Suprapubic skin (tissue), 4 donors: Measurements from ENCODE around the gene MAP4. TPM values are rescaled to one million over a fixed set of nuclear protein-coding genes. Genes with fewer than 3 reads are reported as not detected.

Experiments used
- DNase-seq, 2 donors: peaks; one replicate each; pipeline ENCODE4 v3.0.0-alpha.2; 2019; ENCODE audit warnings: low spot score in 2 of 2
- H3K27ac ChIP-seq: fragments of 200-600 bp; sonication (generic); one replicate; pipeline ENCODE4 v1.5.1; 2019
- H3K27me3 ChIP-seq: fragments of 200-600 bp; sonication (generic); one replicate; pipeline ENCODE4 v1.5.1; 2019
- H3K36me3 ChIP-seq: fragments of 200-600 bp; sonication (generic); one replicate; pipeline ENCODE4 v1.5.1; 2019
- H3K4me1 ChIP-seq: fragments of 200-600 bp; sonication (generic); one replicate; pipeline ENCODE4 v1.5.1; 2019
- H3K4me3 ChIP-seq: fragments of 200-600 bp; sonication (generic); one replicate; pipeline ENCODE4 v1.5.1; 2019; ENCODE audit warnings: mild to moderate bottlenecking
- H3K9me3 ChIP-seq: fragments of 200-600 bp; sonication (generic); one replicate; pipeline ENCODE4 v1.5.1; 2019
- EP300 ChIP-seq: sonication (generic); formaldehyde crosslinking; IDR thresholded peaks from one replicate; pipeline ENCODE4 v1.6.1; 2017; ENCODE audit warnings: antibody characterized with exemption
- POLR2A ChIP-seq, 2 donors: fragments of 450-650 bp; IDR thresholded peaks; one replicate each; pipeline ENCODE4 v1.6.1; 2017; ENCODE audit warnings: antibody characterized with exemption in 2 of 2, mild to moderate bottlenecking in 2 of 2, moderate library complexity in 2 of 2
- POLR2AphosphoS5 ChIP-seq, 3 donors: sonication (generic); formaldehyde crosslinking; IDR thresholded peaks; one replicate each; pipeline ENCODE4 v1.6.1; 2017; ENCODE audit warnings: antibody characterized with exemption in 3 of 3
- WGBS: methylation state at CpG from one replicate; pipeline ENCODE4 v1.1.5; 2018; 5-methylcytosine and 5-hydroxymethylcytosine counted together
- total RNA-seq, 4 donors: library from RNA; depleted of rRNA; stranded (reverse); fragments of >200 nt; gene quantifications; one replicate each; pipeline ENCODE4 v1.1.0, GENCODE V29; 2016
- TF ChIP-seq, protein P1 (sequence below), 2 donors: fragments of 200-600 bp in 1 of 2; fragments of 450-650 bp in 1 of 2; sonication (generic) in 1 of 2; IDR thresholded peaks; one replicate each; pipeline ENCODE4 v1.5.1; 2016 to 2019; ENCODE audit warnings: antibody characterized with exemption in 2 of 2, mild to moderate bottlenecking in 1 of 2, moderate library complexity in 1 of 2

The MAP4 gene
- total RNA-seq, 4 donors from 2014 or later, result 132 to 162 (median 144) TPM

DNA sequence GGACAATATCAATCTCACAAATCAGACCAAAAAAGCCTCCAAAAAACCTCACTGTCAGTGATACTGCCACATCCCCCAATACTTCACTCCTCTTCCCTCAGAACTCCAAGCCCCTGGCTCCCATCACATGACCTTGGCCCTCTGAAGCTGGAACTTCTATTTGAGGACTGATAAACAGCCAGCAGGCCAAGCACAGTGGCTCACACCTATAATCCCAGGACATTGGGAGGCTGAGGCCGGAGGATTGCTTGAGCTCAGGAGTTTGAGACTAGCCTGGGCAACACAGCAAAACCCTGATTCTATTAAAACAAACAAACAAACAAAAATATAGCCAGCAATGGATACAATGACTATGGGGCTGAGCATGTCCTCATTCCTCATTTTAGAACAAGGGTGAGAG is 55.2 kb downstream of the MAP4 start:
- Histone ChIP-seq H3K27me3 (no peaks in the 10 kb centered on the region), H3K27ac (no peak overlapping the region), H3K4me3 (no peak overlapping the region), H3K9me3 (no peaks in the 10 kb centered on the region), H3K36me3 (no peaks in the 10 kb centered on the region), H3K4me1 (peaks cover 26% of the 10 kb centered on the region)
- WGBS, result 92% methylated on average over 1 of the region's 1 CpG
- no peak for TF ChIP-seq POLR2A (IDR thresholded peaks at IDR 0.05)
- TF ChIP-seq POLR2AphosphoS5 (IDR thresholded peaks at IDR 0.05), result no peak
- TF ChIP-seq EP300, result no peak
- TF ChIP-seq, protein P1, sequence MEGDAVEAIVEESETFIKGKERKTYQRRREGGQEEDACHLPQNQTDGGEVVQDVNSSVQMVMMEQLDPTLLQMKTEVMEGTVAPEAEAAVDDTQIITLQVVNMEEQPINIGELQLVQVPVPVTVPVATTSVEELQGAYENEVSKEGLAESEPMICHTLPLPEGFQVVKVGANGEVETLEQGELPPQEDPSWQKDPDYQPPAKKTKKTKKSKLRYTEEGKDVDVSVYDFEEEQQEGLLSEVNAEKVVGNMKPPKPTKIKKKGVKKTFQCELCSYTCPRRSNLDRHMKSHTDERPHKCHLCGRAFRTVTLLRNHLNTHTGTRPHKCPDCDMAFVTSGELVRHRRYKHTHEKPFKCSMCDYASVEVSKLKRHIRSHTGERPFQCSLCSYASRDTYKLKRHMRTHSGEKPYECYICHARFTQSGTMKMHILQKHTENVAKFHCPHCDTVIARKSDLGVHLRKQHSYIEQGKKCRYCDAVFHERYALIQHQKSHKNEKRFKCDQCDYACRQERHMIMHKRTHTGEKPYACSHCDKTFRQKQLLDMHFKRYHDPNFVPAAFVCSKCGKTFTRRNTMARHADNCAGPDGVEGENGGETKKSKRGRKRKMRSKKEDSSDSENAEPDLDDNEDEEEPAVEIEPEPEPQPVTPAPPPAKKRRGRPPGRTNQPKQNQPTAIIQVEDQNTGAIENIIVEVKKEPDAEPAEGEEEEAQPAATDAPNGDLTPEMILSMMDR (IDR thresholded peaks at IDR 0.05), result no peak
- DNase-seq, result no peak

DNA sequence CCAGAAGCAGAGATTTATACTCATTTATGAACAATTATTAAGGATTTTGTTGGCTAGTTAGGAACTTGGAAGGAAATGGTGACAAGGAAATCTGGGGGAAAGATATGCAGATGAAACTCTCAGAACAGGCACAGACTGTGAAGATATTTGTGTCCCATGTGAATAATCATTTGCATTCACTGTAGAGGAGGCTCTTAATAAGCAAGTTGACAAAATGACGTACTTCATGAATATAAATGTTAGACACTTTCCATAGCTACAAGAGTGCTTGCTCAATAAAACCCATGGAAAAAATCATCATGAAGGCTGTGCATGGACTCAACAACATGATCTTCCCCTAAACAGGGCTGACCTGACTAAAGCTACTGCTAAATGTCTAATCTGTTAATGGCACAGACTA is 59.7 kb downstream of the MAP4 start:
- no peak overlapping the region for H3K27ac ChIP-seq
- TF ChIP-seq POLR2AphosphoS5 (IDR thresholded peaks at IDR 0.05) (no peak), POLR2A (IDR thresholded peaks at IDR 0.05) (no peak), EP300 (no peak)
- TF ChIP-seq, protein P1 (IDR thresholded peaks at IDR 0.05), result no peak
- DNase-seq, result no peak
- WGBS, result 83% methylated on average over 1 of the region's 1 CpG
- H3K27me3 ChIP-seq, result no peaks in the 10 kb centered on the region
- H3K4me3 ChIP-seq, result no peak overlapping the region
- peaks cover 16% of the 10 kb centered on the region for H3K4me1 ChIP-seq
- no peaks in the 10 kb centered on the region for H3K36me3 ChIP-seq
- no peaks in the 10 kb centered on the region for H3K9me3 ChIP-seq

DNA sequence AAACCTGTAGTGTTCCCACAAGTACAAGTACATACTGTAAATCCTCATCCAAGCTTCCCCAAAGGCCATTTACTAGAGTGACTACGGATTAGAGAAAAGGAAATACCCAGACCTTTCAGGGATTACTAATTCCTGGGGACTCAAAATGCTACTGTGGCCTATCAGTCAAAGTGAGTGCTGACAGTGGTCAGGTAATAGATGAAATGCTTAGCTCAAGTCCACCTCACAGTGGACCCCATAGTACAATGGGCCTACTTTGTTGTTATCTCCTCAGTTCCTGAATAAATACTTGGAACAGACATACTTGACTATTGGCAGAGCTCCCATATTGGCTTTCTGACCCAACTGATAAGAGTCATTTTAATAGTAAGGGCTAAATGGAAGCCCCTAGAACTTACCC is 61.6 kb downstream of the MAP4 start:
- no peaks in the 10 kb centered on the region for H3K9me3 ChIP-seq
- H3K4me1 ChIP-seq, result peaks cover 24% of the 10 kb centered on the region
- no peaks in the 10 kb centered on the region for H3K36me3 ChIP-seq
- TF ChIP-seq POLR2A (IDR thresholded peaks at IDR 0.05) (no peak), POLR2AphosphoS5 (IDR thresholded peaks at IDR 0.05) (no peak), EP300 (no peak)
- TF ChIP-seq, protein P1 (IDR thresholded peaks at IDR 0.05), result no peak
- WGBS, result 47% methylated on average over 1 of the region's 1 CpG
- no peak overlapping the region for H3K4me3 ChIP-seq
- H3K27me3 ChIP-seq, result no peaks in the 10 kb centered on the region
- H3K27ac ChIP-seq, result no peak overlapping the region
- no peak for DNase-seq

DNA sequence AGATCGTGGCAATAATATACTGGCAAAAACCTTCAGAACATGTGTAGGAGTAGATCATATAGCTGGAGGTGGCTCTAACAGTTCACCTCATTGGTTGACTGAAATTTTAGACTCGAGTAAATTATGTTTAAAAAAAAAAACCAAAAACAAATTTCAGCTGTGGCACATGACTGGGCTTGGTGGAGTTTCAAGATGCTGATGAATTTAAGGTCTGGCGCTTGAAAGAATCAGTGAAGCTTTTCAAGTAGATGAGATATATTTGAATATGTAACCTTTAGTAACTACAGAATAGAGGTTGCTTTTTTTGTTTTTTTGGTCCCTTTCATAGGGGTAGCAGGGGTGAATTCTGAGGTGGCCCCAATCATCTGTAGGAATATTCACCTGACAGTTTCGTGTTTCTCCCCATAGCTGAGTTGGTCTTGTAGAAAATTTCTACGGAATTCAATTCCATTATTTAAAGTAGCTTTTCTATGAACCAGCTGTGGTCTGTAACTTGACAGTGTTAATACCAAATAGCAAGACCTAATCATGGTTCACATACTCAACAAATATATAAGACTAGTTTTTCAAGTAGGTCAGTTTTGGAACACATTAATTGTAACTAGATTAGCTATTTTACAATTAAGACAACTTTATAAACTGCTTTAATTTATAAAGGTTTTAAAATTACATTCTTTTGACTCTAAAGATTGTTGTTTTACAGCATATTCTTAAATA is 65.6 kb downstream of the MAP4 start:
- no peak for DNase-seq
- 66% methylated on average over 5 of the region's 5 CpGs for WGBS
- no peak overlapping the region for H3K27ac ChIP-seq
- H3K4me3 ChIP-seq, result no peak overlapping the region
- no peaks in the 10 kb centered on the region for H3K27me3 ChIP-seq
- H3K4me1 ChIP-seq, result peaks cover 28% of the 10 kb centered on the region
- no peaks in the 10 kb centered on the region for H3K36me3 ChIP-seq
- TF ChIP-seq POLR2A (IDR thresholded peaks at IDR 0.05) (no peak), POLR2AphosphoS5 (IDR thresholded peaks at IDR 0.05) (no peak), EP300 (no peak)
- TF ChIP-seq, protein P1 (IDR thresholded peaks at IDR 0.05), result no peak
- H3K9me3 ChIP-seq, result no peaks in the 10 kb centered on the region

DNA sequence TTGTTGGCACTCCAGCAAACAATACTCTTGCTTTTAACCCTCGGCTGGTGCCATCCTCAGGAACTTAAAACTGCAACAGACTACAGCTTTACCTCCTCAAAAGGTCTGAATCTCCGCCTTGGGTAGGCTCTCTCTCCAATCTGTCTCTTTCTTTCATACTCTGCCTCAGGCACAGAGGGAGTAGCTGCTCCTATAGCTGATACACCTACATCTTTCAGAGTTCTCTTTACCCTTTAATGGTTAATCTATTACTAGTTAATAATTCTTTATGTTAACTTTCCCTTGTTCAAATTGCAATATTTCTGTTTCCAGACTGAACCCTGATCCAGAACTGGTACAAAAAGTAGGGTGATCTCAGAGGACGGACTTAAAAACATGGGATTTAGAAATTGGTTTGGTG is 66.2 kb downstream of the MAP4 start:
- Histone ChIP-seq H3K9me3 (no peaks in the 10 kb centered on the region), H3K27me3 (no peaks in the 10 kb centered on the region), H3K36me3 (no peaks in the 10 kb centered on the region), H3K27ac (no peak overlapping the region), H3K4me3 (no peak overlapping the region), H3K4me1 (peaks cover 28% of the 10 kb centered on the region)
- no peak for TF ChIP-seq EP300
- TF ChIP-seq POLR2AphosphoS5 (IDR thresholded peaks at IDR 0.05), result no peak
- TF ChIP-seq, protein P1 (IDR thresholded peaks at IDR 0.05), result no peak
- TF ChIP-seq POLR2A (IDR thresholded peaks at IDR 0.05), result no peak
- no peak for DNase-seq
- 71% methylated on average over 3 of the region's 3 CpGs for WGBS
